Measurements from ENCODE around the gene UCMA. TPM values are rescaled to one million over a fixed set of nuclear protein-coding genes. Genes with fewer than 3 reads are reported as not detected.

UCMA gene
- total and polyA plus RNA-seq, 9 of the 15 experiments (the other 6 are each of a cell fraction or from before 2014, with no cell fraction given), result not detected

- no peak for TF ChIP-seq ZNF407 (IDR thresholded peaks at IDR 0.05; ENCODE audit: low read depth)
- TF ChIP-seq NCOA4 (IDR thresholded peaks at IDR 0.05; ENCODE audit: partially characterized antibody), result no peak
- no peak for TF ChIP-seq RFX1 (IDR thresholded peaks at IDR 0.05)
- TF ChIP-seq HMBOX1 (IDR thresholded peaks at IDR 0.05), result no peak
- TF ChIP-seq CBX8 (IDR thresholded peaks at IDR 0.05; ENCODE audit: borderline replicate concordance, extremely low read depth, low read depth, low read length, poor library complexity, severe bottlenecking), result no peak
- TF ChIP-seq ZNF398 (CRISPR knock-in tag; IDR thresholded peaks at IDR 0.05), result no peak
- TF ChIP-seq NUFIP1 (IDR thresholded peaks at IDR 0.05; ENCODE audit: partially characterized antibody), result no peak
Observed at GRCh38 chr10:13222151-13222550, 12.0 kb downstream of the UCMA start (continued).

Measured in K562 (cell line).